Stimulated activated CD4-positive, alpha-beta T cell treated with anti-CD3 and anti-CD28 coated beads, Interleukin-12 subunit alpha, Interleukin-12 subunit beta, amount 100 ng/mL, for 48 hours (primary cell): Measurements from ENCODE around the gene TMEM273.

Experiments
- DNase-seq, 3 donors: peaks; one replicate each; pipeline ENCODE4 v3.0.0-alpha.2; 2020; ENCODE audit warnings: low read depth in 2 of 3, low spot score in 1 of 3

The TMEM273 gene

DNA sequence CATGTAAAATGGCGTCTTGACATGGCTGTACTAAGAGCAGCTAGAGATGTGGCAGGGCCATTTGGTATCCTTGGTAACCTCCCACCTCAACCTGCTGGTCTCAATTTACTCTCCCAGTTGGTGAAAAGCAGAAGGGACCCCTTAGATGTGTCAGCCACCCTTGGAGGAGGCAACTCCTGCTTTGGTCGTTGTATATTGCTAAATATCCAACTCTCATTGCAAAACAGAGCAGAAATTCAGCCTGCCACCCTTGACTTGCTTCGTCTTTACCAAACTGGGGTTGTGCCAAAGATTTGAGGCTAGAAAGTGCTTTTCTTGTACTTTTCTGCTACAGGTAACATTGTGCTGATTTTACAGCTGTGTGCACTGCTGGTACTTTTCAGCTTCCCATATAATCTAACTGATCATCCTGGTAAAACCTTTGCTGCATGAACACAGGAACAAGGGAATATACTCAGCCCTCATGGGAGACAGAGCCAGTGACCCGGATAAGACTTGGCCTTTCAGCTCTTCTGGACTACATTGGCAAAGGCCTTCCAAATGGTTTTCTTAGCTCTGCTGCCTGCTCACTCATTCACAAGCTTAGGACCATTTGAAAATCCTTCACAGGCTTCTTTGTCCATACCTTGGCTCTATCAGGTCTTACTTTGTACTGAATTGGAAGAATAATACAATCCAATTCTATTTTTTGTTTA is 70.7 kb downstream of the TMEM273 start:
- no peak for DNase-seq

DNA sequence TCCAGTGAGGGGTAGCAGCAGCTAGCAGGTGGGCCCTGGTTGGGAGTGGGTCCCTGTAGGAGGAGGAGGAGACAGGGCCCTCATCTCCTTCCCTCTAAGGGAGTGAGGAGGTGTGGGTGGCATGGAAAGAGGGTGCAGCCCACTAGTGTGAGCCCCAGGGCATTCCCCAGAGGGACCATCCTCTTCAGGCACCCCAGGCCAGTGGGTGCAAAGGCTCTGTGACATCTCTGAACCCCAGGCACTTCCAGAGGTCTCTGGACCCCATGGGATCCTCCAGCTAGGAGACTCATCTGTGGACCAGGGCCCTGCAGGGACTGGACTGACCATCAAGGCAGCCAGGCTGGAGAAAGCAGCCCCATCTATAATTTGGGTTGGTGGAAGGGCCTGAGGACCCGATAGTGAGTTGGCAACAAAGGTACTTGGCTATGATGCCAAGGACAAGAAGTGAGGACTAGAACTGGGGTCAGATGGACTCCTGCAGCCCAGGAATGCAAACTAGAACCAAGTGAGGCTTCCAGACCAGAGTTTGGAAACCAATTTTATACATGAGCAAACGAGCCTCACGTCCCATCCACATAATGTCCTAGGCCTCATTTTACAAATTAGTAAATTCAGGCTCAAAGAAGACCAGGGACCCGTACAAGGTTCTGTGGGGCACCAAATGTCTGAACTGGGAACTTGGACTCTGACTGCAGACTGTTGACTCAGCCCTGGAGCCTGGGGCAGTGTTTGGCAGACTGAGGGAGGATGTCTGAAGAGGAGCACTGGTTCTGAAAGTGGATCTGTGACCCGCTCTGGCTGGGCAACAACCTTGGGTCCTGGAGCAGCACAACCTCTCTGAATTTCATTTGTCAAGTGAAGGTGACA is 71.4 kb downstream of the TMEM273 start:
- no peak for DNase-seq

DNA sequence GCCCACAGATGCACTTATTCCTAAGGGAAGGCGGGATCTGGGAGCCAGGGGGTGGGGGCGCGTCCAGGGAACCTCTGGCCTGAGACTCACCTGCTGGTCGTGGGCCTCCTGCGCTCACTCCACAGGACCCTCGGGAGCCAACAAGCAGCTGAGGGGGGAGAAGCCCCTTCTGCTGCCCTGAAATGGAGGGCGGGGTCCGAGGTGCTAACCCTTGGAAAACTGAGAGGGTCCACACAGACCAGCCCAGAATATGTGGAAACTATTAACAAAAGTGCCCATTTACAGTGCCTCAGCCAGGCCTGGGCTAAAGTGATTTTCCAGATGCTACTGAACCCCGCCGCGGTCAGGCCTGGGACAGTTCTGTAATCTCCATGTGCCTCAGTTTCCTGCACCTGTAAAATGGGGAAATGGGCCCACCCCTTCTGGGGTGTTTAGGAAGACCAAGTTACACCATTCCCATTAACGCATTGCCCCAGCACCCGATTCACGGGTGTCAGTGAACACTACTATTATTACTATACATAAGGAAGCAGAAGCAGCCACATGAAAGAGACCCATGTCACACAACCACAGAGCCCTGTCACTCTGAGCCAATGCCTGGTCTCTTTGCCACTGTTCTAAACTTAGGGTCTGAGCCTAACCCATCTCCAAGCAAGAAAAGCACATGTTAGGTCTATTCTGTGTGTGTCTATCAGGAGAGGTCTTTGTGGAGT is 72.2 kb downstream of the TMEM273 start:
- no peak for DNase-seq

DNA sequence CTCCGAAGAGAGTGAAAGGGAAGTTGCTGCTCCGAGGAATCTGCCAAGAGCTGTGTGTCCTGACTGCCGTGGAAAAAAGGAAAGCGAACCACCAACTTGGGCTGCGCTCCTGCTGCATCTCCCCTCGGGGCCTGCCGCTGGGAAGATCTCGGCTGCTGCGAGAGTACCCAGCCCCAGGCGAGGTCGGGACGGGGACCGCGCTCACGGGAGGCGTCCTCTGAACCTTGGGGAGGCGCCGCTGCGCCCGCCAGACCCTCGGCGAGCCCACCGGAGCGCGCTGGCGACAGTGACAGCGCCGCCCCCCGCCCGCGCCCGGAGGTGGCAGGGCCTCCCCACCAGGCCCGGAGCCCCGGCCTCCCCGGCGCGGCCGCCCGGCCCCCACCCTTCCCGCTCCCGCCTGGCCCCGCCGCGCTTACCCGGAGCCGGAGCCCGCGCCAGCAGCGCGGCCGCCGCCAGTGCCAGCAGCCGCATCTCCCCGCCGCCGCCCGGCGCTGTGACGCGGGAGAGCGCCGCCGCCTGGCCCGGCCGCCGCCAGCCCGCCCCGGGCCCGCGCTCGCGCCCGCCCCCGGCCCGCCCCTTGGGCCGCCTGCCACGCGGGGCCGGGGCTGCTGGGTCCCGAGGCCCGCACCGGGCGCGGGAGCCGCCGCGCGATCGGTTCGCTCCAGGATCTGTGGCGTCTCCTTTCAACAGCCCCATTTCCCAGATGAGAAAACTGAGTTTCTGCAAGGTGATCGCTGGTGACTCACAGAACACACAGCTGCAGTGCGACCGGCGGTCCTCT is 73.0 kb downstream of the TMEM273 start, which contains the start of gene VSTM4:
TSS of gene VSTM4 (minus strand) at position 508 of the 781 bp plus-strand sequence. CDS start at position 471, 37 bp downstream.
- DNase-seq = no peak

DNA sequence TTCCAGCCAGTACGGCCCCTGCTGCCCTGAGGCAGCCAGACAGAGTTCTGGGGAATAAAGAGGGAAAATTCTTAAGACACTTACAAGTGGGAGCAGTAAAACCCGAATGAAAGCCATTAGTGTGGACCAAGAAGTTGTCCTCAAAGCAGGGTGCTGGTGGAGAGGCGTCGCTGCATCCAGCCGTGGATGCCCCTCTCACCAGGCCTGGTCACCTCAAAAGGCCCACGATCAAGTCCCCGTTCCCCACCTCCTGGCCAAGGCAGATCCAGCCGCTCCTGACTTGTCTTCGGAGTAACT is 73.5 kb downstream of the TMEM273 start:
- DNase-seq = no peak

DNA sequence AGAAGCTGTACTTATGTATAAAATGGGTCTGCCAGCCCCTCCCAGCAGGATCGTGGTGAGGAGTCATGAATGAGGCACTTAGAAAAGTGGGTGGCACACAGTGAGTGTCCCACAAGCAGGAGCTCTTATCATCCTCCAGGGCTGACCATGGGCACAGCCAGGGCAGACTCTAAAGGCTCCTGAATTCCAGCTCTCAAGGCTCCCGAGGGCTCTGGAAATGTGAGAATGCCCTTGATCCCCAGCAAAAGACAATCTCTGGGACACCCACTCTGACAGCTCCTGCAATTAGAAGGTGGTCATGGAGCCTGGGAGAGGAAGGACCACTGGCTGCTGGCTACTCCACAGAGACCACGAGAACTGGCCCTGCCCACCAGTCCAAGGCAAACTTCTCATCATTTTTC is 74.5 kb downstream of the TMEM273 start:
- DNase-seq = no peak

DNA sequence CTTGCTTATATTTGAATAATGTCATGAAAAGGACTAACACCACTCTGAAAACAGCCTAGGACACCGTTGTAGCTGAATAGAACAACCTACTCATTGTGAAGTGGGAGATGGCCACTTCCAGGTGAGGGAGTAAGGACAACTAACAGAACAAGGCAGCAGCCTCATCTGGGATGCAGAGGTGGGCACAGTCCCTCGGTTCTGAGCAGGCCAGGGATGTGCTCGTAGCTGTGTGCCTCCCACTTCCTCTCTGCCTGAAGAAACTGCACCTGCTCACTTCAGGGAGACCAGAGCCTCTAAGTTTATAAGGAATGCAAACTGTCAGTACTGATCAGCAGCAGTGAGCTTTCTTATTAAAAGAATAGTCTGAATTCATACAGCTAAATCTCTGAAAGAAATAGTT is 75.3 kb downstream of the TMEM273 start:
- no peak for DNase-seq

DNA sequence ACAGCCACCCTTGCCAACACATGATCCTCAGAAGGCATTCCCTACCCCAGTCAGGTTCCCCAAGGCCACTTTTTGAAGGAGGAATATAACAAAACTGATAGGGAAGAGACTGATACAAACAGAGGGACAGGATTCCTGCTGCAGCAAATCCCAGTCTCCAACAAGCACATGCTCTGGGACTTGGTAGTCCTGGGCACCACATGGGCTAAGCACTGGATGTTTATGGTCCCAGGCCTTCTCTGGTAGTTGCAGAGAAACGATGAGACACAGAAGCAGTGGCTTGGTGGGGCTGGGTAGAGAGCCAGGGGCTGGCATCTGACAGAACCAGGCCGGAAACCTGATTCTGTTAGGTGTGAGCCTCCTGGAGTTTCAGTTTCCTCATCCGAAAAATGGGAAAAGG is 76.1 kb downstream of the TMEM273 start:
- DNase-seq = no peak

DNA sequence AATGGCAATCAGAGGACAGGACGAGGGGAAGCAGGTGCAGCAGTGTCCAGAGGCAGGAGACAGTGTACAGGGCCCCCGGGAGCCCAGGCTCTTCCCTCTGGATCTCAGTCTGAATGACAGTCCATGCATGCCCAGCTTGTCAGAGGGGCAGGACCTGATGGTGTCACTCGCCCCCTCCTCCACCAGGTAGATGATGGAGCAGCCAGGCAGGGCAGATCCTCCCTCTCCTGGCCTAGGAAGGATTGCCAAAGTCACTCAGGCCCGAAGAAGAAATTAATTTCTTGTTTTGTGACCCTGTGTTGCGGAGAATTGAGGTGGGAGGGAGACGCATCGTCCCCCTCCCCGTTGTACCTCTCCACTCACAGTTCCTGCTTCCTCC is 76.9 kb downstream of the TMEM273 start:
- no peak for DNase-seq

DNA sequence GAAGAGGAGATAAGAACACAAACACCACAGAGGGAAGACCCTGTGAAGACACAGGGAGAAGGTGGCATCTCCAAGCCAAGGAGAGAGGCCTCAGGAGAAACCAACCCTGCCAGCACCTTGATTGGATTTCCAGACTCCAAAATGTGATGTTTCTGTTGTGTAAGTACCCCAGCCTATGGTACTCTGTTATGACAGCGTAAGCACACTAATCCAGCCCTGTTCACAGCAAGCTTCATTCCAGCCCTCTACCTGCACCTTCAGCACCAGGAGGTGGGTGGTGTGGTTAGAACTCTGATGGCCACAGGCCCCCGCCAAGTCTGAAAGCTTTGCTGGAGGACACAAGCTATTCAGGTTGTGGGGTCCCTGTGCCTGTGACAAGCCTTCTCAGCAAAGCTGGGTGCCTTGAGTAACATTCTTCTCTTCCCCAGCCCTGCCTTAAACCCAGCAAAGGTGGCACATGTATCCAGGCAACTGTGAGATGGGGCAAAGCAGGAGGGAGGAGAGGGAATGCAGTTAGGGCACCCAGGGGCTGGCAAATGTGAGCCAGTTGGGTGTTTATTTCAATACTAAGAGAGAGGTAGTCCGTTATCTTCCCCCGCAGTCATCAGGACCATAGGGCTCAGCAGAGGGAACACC is 77.4 kb downstream of the TMEM273 start:
- no peak for DNase-seq

DNA sequence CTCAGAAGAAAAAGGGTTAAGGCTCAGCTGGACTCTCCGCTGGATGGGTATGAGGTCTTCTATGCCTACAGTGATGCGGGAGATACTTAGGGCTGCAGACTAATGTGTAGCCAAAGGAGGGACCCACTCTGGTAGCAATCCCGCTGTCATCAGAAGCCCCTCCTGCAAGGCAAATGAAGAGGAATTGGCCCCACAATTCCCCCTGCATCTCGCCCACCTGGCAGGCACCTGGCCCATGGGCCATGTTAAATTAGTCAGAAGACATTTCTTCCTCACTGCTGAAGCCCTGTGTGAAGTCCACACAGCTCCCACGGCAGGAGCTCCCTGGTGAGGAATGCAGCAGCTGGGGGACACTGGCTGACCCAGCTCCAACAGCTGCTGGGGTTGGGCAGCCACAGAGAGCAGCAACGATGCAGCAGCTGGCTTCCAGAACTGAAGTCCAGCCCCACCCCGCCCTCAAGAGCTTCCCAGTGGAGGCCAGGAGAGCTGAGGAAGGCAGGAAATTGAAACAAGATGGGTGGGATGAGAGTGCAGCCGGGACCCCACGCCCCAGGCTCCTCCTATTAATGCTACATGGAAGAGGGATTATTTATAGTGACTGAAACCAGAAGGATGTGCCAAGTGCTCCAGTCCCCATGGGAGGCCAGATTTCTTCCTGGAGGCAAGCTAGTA is 78.4 kb downstream of the TMEM273 start:
- no peak for DNase-seq

DNA sequence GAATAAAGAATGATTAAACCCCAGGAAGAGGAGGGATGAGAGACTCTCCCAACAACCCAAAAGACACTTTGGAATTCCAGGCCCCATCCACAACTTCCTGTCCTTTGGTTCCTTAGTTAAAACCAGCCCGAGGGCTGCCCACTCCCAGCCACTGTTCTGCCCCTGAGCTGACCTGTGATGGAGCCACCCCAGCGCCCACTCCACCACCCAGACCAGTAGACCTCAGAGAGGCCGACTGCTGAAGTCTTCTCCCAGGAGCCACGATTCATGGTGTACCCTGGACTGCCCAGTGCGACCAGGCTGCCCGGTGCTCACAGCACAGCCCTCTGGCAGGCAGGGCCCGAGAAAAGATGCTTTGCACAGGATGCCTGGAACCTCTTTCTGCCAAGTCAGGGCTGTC is 79.5 kb downstream of the TMEM273 start:
- DNase-seq = no peak

DNA sequence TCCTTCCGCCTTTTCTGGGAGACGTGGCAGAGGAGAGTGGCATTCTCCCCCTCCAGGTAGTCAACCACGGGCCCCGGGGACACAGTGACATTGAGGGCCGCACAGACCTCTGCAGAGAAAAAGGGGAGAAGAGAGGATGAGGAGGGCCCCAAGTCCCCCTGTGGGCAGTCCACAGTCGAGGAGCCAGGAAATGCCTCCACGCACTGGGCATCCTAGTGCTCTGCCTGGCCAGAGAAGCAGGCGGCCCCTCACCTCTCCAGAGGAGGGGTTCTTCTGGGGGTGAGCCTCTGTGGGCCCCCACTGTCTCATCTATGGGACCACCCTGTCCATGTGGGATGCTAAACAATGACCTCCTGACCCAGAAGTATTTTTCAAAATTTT is 80.3 kb downstream of the TMEM273 start:
- DNase-seq = no peak

DNA sequence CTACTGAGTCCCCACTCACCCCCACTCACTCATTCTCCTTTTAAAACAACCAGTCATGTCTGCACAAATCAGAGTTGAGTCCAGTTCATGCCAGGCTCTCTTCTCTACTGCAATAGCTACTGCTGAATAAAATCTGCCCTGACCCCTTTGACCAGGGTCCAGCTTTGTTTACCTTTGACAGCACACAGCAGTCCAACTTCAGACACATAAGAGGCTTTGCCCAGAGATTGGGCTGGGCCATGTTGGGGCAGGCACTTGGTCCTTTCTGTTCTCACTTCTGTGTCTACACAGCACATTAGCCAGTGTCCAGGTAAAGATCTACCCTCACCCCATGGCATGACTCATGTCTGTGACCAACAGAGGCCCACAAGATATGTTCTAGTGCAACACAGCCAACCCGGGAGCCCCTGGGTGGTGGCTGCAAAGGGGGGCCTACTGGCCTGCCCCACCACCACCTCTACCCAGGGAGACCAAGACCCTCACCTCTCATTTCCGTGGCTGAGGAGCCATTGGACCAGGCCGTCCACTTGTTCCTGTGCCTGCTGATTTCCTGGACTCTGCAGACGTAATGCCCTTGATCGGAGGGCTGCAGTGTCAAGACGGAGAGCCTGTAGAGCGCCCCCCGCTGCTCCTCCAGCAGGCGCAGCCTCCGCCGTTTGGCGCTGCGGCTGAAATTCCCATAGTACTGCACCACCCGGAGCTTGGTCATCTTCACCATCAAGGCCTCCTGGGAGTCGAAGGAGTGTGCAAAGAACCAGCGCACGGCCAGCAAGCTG is 80.9 kb downstream of the TMEM273 start:
- DNase-seq = no peak

DNA sequence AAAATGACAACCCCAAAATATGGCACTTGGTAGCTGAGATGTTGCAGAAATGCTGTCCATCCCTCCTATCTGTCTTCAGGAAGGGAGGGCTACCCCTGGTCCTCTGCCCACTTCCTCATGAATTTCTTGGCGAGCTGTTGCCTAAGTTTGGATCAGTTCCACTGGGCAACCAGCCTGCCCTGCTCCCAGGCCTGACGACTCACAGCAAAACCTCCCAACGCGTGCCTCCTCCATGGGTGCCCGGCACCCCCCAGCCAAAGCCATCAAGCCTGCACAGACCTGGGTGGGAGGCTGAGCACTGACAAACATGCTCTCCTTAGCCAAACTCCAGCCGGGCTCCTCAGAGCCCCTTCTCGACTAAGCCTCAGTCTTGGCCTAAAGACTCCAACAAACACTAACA is 81.7 kb downstream of the TMEM273 start:
- DNase-seq = no peak

DNA sequence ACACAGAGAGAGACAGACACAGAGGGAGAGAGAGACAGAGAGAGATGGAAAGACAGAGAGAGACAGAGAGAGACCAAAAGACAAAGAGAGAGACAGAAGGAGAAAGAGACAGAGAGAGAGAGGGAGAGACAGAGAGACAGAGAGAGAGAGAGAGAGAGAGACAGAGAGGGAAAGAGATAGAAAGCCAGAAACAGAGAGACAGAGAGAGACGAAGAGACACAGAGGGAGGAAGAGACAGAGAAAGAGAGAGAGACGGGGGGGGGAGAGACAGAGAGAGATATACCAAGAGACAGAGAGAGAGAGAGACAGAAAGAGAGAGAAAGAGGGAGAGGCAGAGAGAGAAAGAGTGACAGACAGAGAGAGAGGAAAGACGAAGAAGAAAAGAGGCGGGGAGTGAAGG is 83.1 kb downstream of the TMEM273 start:
- no peak for DNase-seq
